HepG2 (cell line): Measurements from ENCODE around the gene CR1L. TPM values are rescaled to one million over a fixed set of nuclear protein-coding genes. Genes with fewer than 3 reads are reported as not detected.

ENCODE experiments used
- ATAC-seq: fragments of 200-7000 bp; cut with Tn5 transposase; 3 replicates; pipeline ENCODE4 v1.9.1; 2020; ENCODE audit warnings: mild to moderate bottlenecking, moderate library complexity
- BruUV-seq: library from RNA; stranded (reverse); fragments of 400-500 nt; replicated peaks from 2 replicates; lab custom pipeline; 2021; lab: Mats Ljungman, UMichigan
- CTCF ChIA-PET: fragments of 300-600 bp; formaldehyde crosslinking; extraction: SDS; loops from one replicate; lab custom pipeline; 2021; ENCODE audit warnings: low total read pairs, inconsistent platforms, low intra/inter-chr PET ratio; lab: Yijun Ruan, JAX
- POLR2A ChIA-PET: fragments of 350-600 bp; sonication (Branson Sonifier 250); formaldehyde crosslinking; loops from one replicate; lab custom pipeline; 2020; ENCODE audit warnings: antibody characterized with exemption, inconsistent platforms; lab: Yijun Ruan, JAX
- DNase-seq: peaks from one replicate; pipeline ENCODE4 v3.0.0-alpha.2; 2015; ENCODE audit warnings: low spot score
- FAIRE-seq: peaks from 3 replicates; lab custom pipeline; 2011; peaks lifted over from hg19 to GRCh38; lab: Jason Lieb, UNC
- H2AFZ ChIP-seq: one replicate; pipeline ENCODE4 v1.6.1; 2011; ENCODE audit warnings: low read length, inconsistent platforms
- H3K27ac ChIP-seq: fragments of 300-600 bp; 3 replicates; pipeline ENCODE4 v1.8.0; 2011; ENCODE audit warnings: mixed run types, mild to moderate bottlenecking, mixed read lengths, low read length, inconsistent platforms; ENCODE audit not compliant: insufficient read depth; ENCODE audit errors: extremely low read length
- H3K27me3 ChIP-seq, 2 experiments: fragments of 200-600 bp in 1 of 2; 2 replicates in 1 of 2; 3 replicates in 1 of 2; pipeline versions ENCODE4 v1.6.0 to v1.8.0; 2011; ENCODE audit warnings: low read length in 2 of 2, mild to moderate bottlenecking in 2 of 2, moderate library complexity in 2 of 2, inconsistent platforms in 1 of 2; ENCODE audit not compliant: insufficient read depth in 2 of 2, control insufficient read depth in 1 of 2
- H3K36me3 ChIP-seq, 2 experiments: fragments of 200-600 bp in 1 of 2; replicated peaks in 1 of 2; 2 replicates in 1 of 2; 3 replicates in 1 of 2; pipeline versions ENCODE4 v1.5.1 to v1.8.0; 2011; ENCODE audit warnings: low read length in 2 of 2, inconsistent platforms in 1 of 2; ENCODE audit not compliant: insufficient read depth in 2 of 2, control insufficient read depth in 1 of 2
- H3K4me1 ChIP-seq: 2 replicates; pipeline ENCODE4 v1.5.1; 2012; ENCODE audit warnings: low read length, inconsistent platforms; ENCODE audit not compliant: insufficient read depth
- H3K4me2 ChIP-seq: 2 replicates; pipeline ENCODE4 v1.6.0; 2011; ENCODE audit warnings: low read depth, low read length, inconsistent platforms
- H3K4me3 ChIP-seq, 3 experiments: fragments of 200-600 bp in 1 of 3; sonication (generic), shearing (Covaris generic) in 1 of 3; replicated peaks in 1 of 3; 2 replicates each; pipeline ENCODE4 v1.5.1; 2011 to 2016; ENCODE audit warnings: low read length in 3 of 3, inconsistent platforms in 2 of 3, low read depth in 2 of 3, mild to moderate bottlenecking in 2 of 3, control low read depth in 1 of 3, mixed read lengths in 1 of 3; ENCODE audit not compliant: insufficient read depth in 1 of 3
- H3K79me2 ChIP-seq: one replicate; pipeline ENCODE4 v1.6.1; 2011; ENCODE audit warnings: low read length, inconsistent platforms; ENCODE audit not compliant: insufficient read depth
- H3K9ac ChIP-seq: 2 replicates; pipeline ENCODE4 v1.6.0; 2011; ENCODE audit warnings: mild to moderate bottlenecking, low read depth, low read length, inconsistent platforms; ENCODE audit not compliant: insufficient read depth
- H3K9me3 ChIP-seq: 2 replicates; pipeline ENCODE4 v1.5.1; 2012; ENCODE audit warnings: mild to moderate bottlenecking, low read length
- H4K20me1 ChIP-seq: 2 replicates; pipeline ENCODE4 v1.6.0; 2011; ENCODE audit warnings: inconsistent platforms, mild to moderate bottlenecking, low read length, moderate library complexity; ENCODE audit not compliant: insufficient read depth
- ADNP ChIP-seq: sonication (generic); formaldehyde crosslinking; IDR thresholded peaks from 2 replicates; pipeline ENCODE4 v1.4.0; 2020; ENCODE audit warnings: missing genetic modification reagents
- CREBL2 ChIP-seq: sonication (generic); formaldehyde crosslinking; IDR thresholded peaks from 2 replicates; pipeline ENCODE4 v1.8.1; 2023; ENCODE audit warnings: missing genetic modification reagents, mild to moderate bottlenecking, borderline replicate concordance
- HNRNPUL1 ChIP-seq: fragments of 200-400 bp; formaldehyde crosslinking; IDR thresholded peaks from 2 replicates; pipeline ENCODE4 v1.6.1; 2017; ENCODE audit warnings: low read depth, mild to moderate bottlenecking, low read length, moderate library complexity
- PHF21A ChIP-seq: sonication (generic); formaldehyde crosslinking; IDR thresholded peaks from 2 replicates; pipeline ENCODE4 v1.5.0; 2020; ENCODE audit warnings: mild to moderate bottlenecking, missing genetic modification reagents
- PLRG1 ChIP-seq: fragments of 450-650 bp; conservative IDR thresholded peaks from 2 replicates; pipeline ENCODE4 v1.6.1; 2016
- ZSCAN31 ChIP-seq: sonication (generic); formaldehyde crosslinking; IDR thresholded peaks from 2 replicates; pipeline ENCODE4 v1.5.0; 2020; ENCODE audit warnings: low read depth, mild to moderate bottlenecking, missing genetic modification reagents
- ZUFSP ChIP-seq: sonication (generic); formaldehyde crosslinking; IDR thresholded peaks from 2 replicates; pipeline ENCODE4 v1.9.0; 2021; ENCODE audit warnings: missing genetic modification reagents, mild to moderate bottlenecking, borderline replicate concordance
- WGBS: methylation state at CpG from one replicate; pipeline ENCODE4 v1.1.6; 2017; ENCODE audit warnings: low lambda C conversion rate; 5-methylcytosine and 5-hydroxymethylcytosine counted together
- in situ Hi-C: cut with HindIII; loops from 2 replicates; pipeline ENCODE4 v1.10.0; 2017; ENCODE audit warnings: low pct_unique_long_range_greater_than_20kb; ENCODE audit not compliant: extremely low pct_ligation_motif_present
- intact Hi-C: fragments of 100-400 bp; cut with micrococcal nuclease; formaldehyde crosslinking; loops from one replicate; pipeline ENCODE4 v1.10.0; 2022; ENCODE audit not compliant: unreplicated experiment
- polyA plus RNA-seq, 8 experiments: library from polyadenylated mRNA; depleted of rRNA in 3 of 8; stranded (reverse) in 7 of 8; unstranded in 1 of 8; fragments of >200 nt; fragmentation: Illumina TruSeq in 4 of 8; extraction: Trizol in 4 of 8; gene quantifications; 2 replicates each; pipeline versions ENCODE4 v1.2.1 to v1.2.3, GENCODE V29; 2011 to 2016; ENCODE audit warnings: low read depth in 4 of 8, missing spikeins in 1 of 8, mixed read lengths in 1 of 8; ENCODE audit not compliant: insufficient read depth in 1 of 8
- total RNA-seq, 5 experiments: library from RNA; depleted of rRNA; stranded (reverse); fragments of >200 nt; fragmentation: Illumina TruSeq; extraction: Trizol; gene quantifications; 2 replicates each; pipeline ENCODE4 v1.2.3, GENCODE V29; 2016; ENCODE audit warnings: low read depth in 1 of 5

The CR1L gene
- total and polyA plus RNA-seq, 2 of the 13 experiments (the other 11 are each of a cell fraction or from before 2014, with no cell fraction given): not detected

GRCh38 chr1:207745285-207745684 lies 100.4 kb downstream of the CR1L start:
- ChIA-PET CTCF (no interaction called here), POLR2A (no interaction called here)
- ATAC-seq (no peak), FAIRE-seq (no peak), DNase-seq (no peak)
- Histone ChIP-seq H3K4me2 (no peak overlapping the region), H3K79me2 (no peaks in the 10 kb centered on the region), H3K9ac (no peak overlapping the region), H3K27me3 (no peaks in the 10 kb centered on the region; a peak in 1 of 5 replicates), H3K9me3 (no peaks in the 10 kb centered on the region), H3K36me3 (no peaks in the 10 kb centered on the region), H2AFZ (no peak overlapping the region), H3K27ac (no peak overlapping the region), H3K4me3 (no peak overlapping the region), H4K20me1 (no peaks in the 10 kb centered on the region), H3K4me1 (peaks cover 36% of the 10 kb centered on the region)
- TF ChIP-seq PHF21A (CRISPR knock-in tag) (no peak), PLRG1 (no peak), ADNP (CRISPR knock-in tag) (no peak), HNRNPUL1 (no peak), CREBL2 (no peak), ZSCAN31 (CRISPR knock-in tag) (no peak), ZUFSP (CRISPR knock-in tag) (no peak)
- intact Hi-C loops: no loop called here
- in situ Hi-C loops: no loop called here
- 33% methylated on average over 1 of the region's 1 CpG for WGBS
- BruUV-seq: no TSS peak
